Measurements from ENCODE around the gene FRZB.

DNA sequence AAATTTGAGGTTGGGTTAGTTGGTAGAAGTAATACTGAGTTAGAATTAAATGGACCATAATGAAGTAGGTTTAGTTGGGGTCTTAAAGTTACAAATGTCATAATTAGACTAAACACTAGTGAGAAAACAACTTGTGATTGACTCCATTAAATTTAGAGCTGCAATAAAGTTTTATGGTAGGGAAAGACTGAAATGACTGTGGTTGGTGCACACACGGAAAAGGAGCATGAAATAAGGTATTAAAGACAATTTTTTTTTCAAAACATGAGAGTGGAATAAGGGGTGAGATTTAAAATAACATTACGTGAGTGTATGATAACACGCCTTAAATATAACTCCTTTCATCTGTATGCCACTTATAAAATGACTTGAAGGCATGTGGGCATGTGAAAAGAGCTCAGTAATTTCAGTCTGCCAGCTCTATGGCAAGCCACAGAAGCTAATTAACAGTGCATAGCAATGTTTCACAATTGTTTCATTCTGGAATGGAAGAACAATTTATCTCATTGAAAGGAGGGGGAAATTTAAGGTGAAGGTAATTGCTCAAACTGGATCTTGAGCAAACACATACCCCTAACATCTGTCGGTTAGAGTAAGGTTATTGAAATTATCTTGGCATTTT lies 1.4 kb downstream of the FRZB start:
- TF ChIP-seq, protein P1, sequence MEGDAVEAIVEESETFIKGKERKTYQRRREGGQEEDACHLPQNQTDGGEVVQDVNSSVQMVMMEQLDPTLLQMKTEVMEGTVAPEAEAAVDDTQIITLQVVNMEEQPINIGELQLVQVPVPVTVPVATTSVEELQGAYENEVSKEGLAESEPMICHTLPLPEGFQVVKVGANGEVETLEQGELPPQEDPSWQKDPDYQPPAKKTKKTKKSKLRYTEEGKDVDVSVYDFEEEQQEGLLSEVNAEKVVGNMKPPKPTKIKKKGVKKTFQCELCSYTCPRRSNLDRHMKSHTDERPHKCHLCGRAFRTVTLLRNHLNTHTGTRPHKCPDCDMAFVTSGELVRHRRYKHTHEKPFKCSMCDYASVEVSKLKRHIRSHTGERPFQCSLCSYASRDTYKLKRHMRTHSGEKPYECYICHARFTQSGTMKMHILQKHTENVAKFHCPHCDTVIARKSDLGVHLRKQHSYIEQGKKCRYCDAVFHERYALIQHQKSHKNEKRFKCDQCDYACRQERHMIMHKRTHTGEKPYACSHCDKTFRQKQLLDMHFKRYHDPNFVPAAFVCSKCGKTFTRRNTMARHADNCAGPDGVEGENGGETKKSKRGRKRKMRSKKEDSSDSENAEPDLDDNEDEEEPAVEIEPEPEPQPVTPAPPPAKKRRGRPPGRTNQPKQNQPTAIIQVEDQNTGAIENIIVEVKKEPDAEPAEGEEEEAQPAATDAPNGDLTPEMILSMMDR (IDR thresholded peaks at IDR 0.05), result no peak
- no peak for TF ChIP-seq POLR2A (IDR thresholded peaks at IDR 0.05)
